HG03039 (cell line): Measurements from ENCODE around the gene IARS1.

Experiments used
- ATAC-seq: cut with Tn5 transposase; IDR thresholded peaks from one replicate; pipeline ENCODE4 v1.9.1; 2021; ENCODE audit warnings: mild to moderate bottlenecking, moderate library complexity; ENCODE audit not compliant: unreplicated experiment

Gene IARS1

GRCh38 chr9:92293452-92294296 is at the start of gene IARS1:
TSS of gene IARS1 (minus strand) at chr9:92293697. CDS start at chr9:92289419, 4,278 bp downstream.
- ATAC-seq, result peak; percentile 95

GRCh38 chr9:92342825-92343488 is 49.5 kb upstream of the IARS1 start:
- ATAC-seq, result no peak

- no peak for ATAC-seq
These were observed 48.1 kb upstream of the IARS1 start for GRCh38 chr9:92341578-92341977.

GRCh38 chr9:92333282-92333634 is 39.8 kb upstream of the IARS1 start:
- ATAC-seq, result no peak

GRCh38 chr9:92332577-92333281 is 39.2 kb upstream of the IARS1 start:
- ATAC-seq, result no peak

- no peak for ATAC-seq
These were observed 34.7 kb upstream of the IARS1 start for GRCh38 chr9:92328225-92328624.

- no peak for ATAC-seq
These were observed 33.9 kb upstream of the IARS1 start for GRCh38 chr9:92327283-92327850.

- no peak for ATAC-seq
These were observed 32.5 kb upstream of the IARS1 start for GRCh38 chr9:92325991-92326500.

- ATAC-seq, result peak; percentile 93
These were observed 31.9 kb upstream of the IARS1 start, which contains the start of the genes CENPP and NOL8 for GRCh38 chr9:92325269-92325990. TSS of gene CENPP (plus strand) at chr9:92325953. TSS of gene NOL8 (minus strand) at chr9:92325350. CDS start at chr9:92324161, 1,189 bp downstream.

GRCh38 chr9:92324889-92325268 is 31.4 kb upstream of the IARS1 start:
- ATAC-seq, result peak; percentile 10

GRCh38 chr9:92324431-92324830 is 30.9 kb upstream of the IARS1 start:
- ATAC-seq, result no peak

- ATAC-seq, result no peak
These were observed 22.0 kb upstream of the IARS1 start for GRCh38 chr9:92315456-92315855.

GRCh38 chr9:92313624-92314012 is 20.1 kb upstream of the IARS1 start:
- ATAC-seq, result no peak

GRCh38 chr9:92312887-92313623 is 19.6 kb upstream of the IARS1 start:
- no peak for ATAC-seq

- no peak for ATAC-seq
These were observed 17.1 kb upstream of the IARS1 start for GRCh38 chr9:92310562-92310961.

GRCh38 chr9:92308893-92309292 is 15.4 kb upstream of the IARS1 start:
- ATAC-seq, result no peak

GRCh38 chr9:92300936-92301335 is 7.4 kb upstream of the IARS1 start:
- no peak for ATAC-seq

- ATAC-seq, result no peak
These were observed 5.6 kb upstream of the IARS1 start for GRCh38 chr9:92299116-92299515.

- no peak for ATAC-seq
These were observed 4.5 kb upstream of the IARS1 start for GRCh38 chr9:92298036-92298435.

GRCh38 chr9:92297611-92298010 is 4.1 kb upstream of the IARS1 start:
- no peak for ATAC-seq
